Renal pelvis (tissue), 4 donors: ENCODE data around the gene FRY. TPM values are rescaled to one million over a fixed set of nuclear protein-coding genes. Genes with fewer than 3 reads are reported as not detected.

ENCODE experiments used
- DNase-seq: peaks from one replicate; pipeline ENCODE4 v3.0.0-alpha.2; 2013
- polyA plus RNA-seq, 3 donors: library from polyadenylated mRNA; unstranded; fragments of 120-200 nt; gene quantifications; one replicate each; pipeline ENCODE4 v1.2.1, GENCODE V29; 2013; ENCODE audit not compliant: insufficient read length in 3 of 3

Gene FRY
- polyA plus RNA-seq, 3 donors, result 51.2 to 69.5 (median 64.7) TPM

DNA sequence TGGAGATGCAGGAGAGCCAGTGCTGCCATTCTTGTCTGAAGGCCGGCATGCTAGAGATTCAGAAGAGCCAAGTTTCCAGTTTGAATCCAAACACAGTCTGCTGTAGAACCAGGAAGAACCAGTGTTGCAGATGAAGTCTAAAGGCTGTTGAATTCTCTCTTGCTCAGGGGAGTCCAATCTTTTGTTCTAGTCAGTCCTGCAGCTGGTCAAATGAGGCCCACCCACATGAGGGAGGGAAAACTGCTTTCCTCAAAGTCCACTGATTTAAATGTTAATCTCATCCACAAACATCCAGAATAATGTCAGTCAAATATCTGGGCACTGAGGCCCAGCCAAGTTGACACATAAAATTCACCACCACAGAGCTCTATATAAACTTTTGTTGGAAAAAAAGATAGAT, 136.6 kb downstream of the FRY start:
- DNase-seq, result no peak

DNA sequence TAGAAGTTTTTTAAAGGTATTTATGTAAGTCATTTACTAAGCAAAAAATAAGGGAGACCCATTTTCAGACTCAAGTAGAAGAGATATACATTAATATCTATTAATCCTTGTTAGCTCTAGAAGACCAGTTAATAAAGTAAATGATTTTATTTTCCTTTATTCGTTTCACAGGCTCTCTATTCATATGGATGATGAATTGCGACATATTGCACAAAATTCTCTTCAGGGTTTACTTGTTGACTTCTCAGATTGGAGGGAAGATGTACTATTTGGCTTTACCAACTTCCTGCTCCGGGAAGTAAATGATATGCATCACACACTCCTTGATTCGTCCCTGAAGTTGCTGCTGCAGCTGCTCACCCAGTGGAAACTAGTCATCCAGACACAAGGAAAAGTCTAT, 139.3 kb downstream of the FRY start:
- DNase-seq, result no peak

DNA sequence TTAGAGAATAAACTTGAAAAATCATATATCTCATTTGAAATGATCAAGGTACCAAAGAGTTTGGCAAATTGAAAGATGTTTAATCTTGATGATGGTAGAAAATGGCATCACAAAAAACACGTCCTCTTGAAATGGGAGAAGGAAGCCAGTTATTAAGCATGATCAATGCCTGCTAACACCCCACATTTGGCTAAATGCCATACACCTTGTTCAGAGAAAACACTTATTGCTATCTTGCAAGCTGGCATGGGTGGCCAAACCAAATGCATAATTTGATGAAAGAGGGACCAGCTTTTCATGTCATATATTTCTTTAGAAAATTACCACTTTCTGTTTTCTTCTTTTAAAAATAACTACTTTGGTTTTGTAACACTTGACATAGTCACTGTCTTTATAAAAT, 142.3 kb downstream of the FRY start:
- no peak for DNase-seq

DNA sequence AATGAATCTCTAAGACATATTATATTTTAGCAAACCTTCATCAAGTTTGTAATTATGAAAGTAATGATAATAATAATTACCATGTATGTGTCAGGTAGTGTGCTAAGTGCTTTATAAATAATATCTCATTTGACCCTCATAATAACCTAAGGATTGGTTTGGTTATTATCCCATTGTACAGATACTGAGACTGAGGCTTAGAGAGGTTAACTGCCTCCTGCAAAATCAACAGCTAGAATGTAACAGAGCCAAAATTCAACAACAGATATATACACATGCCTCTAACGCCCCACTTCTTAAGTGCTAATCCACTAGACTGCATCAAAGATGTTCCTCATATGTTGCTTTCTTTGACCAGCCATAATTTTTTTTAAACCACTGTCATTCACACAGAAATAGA, 142.8 kb downstream of the FRY start:
- no peak for DNase-seq

DNA sequence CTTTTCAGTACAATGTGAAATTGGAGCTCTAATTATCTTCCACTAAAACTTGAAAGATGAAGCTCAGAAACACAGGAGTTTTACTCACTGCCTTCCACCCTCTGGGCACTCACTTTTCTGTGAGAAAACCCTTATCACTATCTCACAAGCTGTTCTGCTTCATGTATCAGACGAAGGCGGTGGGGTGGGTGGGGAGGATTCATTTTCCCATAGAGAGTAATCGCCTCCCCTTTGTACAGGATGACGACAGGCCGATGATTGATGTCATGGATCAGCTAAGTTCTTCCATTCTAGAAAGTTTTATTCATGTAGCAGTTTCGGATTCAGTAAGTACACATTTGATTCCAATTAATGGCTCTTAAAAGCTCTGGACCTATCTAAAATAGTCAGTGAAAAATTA, 143.7 kb downstream of the FRY start:
- no peak for DNase-seq

DNA sequence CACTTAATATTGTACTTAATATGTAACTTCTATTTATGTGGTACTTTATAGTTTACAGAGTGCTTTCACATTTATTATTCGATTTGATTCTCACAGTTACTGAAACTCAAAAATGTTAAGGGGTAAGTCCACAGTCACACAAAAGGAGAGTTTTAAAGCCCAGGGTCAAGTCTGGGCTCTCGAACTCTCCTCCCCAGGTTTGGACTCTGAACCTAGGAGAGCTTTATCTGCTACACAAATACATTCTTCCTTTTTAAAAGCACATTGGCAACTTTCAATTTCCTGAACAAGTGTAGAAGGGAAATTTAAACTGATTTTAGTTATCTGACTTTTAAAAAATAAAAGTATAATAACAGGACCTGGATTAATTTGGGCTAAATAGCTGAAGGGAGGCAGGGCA, 144.4 kb downstream of the FRY start:
- no peak for DNase-seq

DNA sequence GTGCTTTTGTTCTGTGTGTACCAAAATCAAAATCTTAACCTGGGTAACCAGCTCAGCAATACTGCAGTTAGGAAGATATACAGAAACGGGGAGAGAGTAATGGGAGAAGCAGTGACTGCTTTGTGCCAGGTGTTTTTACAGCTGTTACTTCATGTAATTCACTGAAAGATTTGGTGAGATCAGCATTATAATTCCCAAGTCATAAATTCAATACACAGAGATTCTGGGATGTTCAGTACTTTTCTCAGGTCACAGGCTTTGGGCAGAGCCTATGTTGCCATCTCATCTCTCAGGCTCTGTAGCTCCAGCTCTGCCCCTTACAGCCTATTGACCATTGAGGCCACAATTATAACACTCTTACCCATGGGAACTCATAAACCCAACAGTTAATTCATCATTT, 145.1 kb downstream of the FRY start:
- DNase-seq, result no peak

DNA sequence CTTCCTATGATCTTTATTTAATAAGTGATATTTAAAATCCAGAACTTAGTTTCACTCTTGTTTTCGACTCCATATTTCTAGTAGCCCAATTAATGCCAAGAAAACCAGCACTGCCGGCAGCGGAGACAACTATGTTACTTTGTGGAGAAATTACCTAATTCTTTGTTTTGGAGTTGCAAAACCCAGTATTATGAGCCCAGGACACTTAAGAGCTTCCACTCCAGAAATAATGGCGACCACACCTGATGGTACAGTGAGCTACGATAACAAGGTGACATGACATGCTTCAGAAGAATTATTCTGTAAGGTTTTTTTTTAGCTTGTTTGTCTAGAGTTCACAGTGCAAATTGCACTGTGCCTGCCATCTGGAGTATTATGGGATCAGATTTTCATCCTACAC, 147.2 kb downstream of the FRY start:
- no peak for DNase-seq

DNA sequence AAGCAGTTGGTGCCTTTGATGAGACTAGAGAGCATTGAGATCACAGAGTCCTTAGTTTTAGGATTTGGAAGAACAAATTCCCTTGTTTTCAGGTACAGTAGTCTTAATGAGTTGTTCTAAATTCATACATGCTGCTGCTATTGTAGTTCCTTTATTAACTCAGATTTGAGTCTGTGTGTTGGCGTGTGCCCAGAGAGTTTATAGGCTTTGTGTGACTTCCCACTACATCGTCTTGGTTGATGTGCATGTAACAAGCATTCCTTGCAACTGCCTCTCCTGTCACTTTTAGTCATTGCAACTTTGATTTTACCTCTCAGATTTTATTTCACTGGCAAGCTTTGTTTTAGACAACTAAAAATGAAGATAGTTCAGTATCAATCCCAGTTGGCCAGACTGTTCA, 148.1 kb downstream of the FRY start:
- DNase-seq, result no peak

DNA sequence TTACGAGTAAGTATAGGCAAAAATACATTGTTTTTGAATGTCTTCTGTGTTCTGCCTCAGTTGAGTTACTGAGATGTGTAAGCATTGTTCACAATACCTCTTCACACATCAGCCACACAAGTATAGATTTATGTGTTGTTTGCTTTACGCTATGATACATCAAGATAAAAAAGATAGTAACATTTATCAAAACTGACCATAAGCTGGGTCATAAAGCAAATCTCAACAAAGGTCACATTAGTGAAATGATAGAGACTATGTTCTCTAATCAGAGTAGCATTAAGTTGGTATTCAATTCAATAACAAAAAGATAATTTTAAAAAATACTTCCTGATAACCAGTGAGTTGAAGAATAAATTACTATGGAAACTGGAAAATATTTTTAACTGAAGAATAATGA, 156.1 kb downstream of the FRY start:
- DNase-seq, result no peak

DNA sequence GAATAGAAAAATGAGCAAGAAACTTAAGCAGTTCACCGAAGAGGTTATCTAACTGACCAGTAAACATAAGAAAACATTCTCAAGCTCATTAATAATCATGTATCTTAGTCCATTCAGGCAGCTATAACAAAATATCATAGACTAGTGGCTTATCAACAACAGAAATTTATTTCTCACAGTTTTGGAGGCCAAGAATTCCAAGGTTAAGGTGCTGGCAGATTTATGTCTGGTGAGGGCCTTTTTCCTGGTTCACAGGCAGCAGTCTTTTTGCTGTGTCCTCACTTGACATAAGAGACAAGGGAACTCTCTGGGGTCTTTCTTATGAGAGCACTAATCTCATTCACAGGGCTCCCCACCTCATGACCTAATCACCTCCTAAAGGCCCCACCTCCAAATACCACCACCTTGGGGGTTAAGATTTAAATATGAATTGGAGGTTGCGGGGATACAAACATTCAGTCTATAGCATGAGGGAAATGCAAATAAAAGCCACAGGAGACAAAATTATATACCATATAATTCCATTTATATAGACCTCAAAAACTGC, 160.0 kb downstream of the FRY start:
- no peak for DNase-seq

DNA sequence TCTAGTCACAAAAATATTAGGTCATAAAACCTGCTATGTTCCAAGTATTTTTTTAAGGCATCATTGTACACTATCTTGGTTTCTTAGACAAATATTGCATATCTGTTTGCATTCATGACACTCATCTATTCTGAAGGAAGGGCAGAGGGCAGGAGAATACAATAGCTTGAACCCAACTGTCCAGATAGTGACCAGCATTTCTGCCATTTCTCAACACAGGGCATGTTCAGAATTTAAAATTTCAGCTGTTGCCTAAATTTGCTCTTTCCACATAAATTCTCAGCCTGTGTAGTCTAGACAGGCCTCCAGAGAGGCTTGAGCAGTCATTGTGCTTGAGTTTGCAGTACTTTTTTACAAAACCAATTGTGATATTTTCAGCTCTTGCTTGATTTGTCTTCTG, 164.1 kb downstream of the FRY start:
- no peak for DNase-seq

DNA sequence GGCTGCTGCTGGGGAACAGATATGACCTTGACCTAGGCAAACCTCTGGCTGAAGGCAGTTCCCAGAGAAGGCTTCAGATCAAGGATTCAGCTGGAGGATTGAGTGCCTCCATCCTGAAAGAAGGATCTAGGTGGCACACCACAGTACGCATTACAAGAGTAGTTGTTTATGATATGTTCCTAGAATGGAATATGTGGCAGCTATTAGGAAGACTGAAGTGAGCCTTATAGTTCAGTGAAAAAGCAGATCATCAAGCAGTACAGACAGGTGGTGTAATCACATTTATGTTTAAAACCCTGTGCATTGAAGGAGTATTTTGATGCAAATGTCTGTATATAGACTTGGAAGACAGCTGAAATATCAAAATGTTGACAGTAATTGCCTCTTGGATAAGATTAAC, 167.6 kb downstream of the FRY start:
- no peak for DNase-seq

DNA sequence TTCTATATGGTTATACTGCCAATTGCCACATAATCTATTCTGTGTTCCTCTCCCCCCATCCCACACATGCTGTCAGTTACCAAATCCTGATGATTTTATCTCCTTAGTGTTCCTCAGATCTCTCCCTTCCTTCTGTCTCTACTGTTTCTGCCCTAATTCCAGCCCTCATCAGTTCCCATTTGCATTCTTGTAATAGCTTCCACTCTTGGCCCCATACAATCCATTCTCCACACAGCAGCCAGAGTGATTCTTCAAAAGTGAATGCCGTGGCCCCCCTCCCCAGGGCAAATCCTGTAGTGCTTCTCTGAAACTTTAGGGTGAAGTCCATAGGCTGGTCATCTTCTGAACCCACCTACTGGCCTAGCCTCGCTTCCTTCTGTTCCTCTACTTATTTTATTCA, 169.2 kb downstream of the FRY start:
- DNase-seq, result no peak

DNA sequence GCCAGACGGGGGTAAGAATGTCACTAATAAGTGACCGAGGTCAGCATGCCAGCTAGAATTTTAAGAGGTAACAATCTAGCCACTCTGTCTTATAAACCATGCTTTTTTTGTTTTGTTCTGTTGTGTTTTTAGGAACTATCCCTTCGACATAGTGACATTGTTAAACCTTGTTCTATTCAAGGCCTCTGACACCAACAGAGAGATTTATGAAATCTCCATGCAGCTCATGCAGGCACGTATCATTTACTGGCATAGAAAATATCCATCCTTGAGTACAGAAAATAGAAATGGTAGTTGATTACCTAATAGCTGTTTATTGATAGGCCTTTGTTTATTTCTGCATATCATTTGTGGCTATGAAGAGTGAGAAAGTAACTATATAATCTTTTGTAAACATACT, 170.2 kb downstream of the FRY start:
- no peak for DNase-seq

DNA sequence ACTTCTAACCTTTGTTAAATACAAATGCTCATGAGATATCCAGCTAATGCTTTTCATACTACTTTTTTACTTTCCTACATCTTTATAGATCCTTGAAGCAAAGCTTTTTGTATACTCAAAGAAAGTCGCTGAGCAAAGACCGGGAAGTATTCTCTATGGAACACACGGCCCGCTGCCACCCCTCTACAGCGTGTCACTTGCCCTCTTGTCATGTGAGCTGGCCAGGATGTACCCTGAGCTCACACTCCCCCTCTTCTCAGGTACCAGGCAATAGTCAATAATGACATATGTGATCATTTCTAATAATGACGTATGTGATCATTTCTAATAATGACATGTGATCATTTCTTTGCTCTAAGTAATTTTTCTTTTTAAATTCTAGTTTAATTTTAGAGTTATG, 170.7 kb downstream of the FRY start:
- no peak for DNase-seq

DNA sequence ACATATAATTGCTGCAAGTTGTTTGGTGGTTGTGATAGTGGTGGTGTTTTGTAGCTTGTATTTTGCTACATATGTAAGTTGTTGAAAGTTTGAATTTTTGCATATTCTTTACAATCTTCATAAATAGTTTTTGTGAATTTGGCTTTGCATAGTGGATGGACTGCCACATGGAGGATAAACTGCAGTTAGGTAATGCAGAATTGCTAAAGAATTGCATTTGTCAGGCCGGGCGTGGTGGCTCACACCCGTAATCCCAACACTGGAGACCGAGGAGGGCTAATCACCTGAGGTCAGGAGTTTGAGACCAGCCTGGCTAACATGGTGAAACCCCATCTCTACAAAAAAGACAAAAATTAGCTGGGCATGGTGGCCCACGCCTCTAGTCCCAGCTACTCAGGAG, 171.6 kb downstream of the FRY start:
- DNase-seq, result no peak

DNA sequence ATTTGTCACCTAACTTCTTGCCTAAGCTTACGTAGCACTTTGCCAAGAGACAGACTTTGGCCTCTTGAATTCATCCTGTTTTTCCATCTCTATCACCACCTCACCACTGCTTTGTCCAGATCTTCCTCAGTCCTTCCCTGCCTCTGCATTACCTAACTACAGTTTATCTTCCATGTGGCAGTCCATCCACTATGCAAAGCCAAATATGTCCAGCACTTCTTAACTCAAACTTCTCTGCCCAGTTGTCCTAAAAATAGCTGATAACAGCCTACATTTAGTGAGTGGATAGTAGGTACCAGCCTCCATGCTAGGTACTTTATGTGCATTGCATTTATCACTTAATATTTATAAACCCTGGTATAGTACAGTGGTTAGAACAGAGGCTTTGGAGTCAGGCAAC, 172.2 kb downstream of the FRY start:
- DNase-seq, result no peak

DNA sequence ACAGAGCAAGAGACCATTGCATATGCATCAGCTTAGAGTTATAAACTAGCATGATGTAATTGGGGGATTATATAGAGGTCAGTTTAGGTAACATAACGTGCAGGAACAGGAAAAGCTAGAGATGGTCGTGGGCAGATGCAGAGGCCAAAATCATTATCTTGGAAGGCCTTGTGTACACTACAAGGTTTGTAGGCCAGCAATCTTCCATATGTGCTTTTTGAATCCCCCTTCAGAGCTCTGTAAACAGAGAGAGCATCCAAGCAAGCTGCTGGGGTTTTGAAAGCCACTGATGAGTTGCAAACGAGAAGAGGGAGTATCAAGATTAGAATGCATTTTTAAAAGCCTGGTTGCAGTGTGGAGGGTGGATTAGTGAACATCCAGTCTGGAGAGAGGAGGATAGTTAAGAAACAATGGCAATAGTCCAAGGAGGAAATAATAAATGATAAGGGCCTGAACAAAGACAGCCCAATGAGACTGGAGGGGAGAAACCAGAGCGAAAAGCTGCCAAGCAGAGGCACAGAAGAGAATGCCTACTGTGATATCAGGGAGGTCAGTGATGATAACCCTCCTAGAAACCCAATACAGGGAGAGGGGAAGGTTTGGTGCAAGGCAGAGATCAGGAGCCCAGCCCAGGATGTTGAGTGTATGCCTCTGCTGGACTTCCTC, 174.0 kb downstream of the FRY start:
- no peak for DNase-seq

DNA sequence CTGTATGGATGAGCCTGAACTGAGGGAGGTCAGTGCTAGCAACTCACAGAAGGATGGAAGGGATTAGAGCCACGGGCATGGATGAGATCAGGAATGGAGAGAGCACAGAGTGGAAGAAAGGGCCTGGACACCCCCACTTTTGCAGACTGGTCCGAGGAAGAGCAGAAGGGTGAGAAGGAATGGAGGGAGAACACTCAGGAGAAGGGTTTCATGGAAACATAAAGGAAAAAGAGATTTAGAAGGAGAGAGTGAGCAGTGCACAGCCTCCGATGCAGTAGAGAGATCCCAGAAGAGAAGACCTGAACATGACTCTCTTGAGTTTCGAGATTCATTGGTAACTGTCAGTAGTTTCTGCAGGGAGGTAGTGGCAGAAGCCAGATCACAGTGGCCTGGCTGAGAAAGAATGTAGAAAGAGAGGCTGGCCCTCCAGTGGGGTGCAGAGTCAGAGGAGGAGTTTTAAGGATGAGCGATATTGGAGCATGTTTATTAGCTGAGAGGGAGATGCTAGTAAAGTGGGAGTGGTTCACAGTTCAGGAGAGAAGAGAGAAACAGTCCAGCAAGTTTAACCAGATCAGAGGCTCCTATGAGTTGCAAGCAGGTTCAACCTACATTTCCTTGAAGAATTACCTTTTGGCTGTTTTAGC, 174.6 kb downstream of the FRY start:
- no peak for DNase-seq

DNA sequence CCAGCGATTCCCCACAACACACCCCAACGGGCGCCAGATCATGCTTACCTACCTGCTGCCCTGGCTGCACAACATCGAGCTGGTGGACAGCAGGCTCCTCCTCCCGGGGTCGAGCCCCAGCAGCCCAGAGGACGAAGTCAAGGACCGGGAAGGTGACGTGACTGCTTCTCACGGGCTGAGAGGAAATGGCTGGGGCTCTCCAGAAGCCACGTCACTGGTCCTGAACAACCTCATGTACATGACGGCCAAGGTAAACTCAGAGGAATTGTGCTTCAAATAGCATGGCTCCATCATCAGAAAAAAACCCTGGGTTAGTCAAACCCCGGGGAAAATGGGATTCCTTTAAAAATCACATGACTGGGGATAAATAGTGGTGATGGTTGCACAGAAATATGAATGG, 177.3 kb downstream of the FRY start:
- DNase-seq, result no peak

DNA sequence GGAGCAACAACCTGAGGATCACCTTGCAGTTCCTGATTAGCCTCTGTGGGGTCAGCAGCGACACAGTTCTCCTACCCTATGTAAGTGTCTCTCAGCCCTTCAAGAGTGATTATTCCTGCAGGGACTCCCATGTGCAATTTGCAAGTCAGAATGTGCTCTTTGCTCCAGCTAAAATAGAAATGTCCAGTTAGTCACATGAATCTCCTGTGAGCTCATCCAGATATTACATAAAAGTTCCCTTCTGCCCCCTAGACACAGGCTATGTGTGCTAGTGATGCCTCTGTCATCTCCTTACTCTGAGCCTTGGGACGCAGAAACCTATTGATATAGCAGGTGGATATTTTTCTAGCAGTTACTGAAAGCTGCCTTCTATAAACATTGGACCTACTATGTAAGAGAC, 178.1 kb downstream of the FRY start:
- DNase-seq, result no peak

DNA sequence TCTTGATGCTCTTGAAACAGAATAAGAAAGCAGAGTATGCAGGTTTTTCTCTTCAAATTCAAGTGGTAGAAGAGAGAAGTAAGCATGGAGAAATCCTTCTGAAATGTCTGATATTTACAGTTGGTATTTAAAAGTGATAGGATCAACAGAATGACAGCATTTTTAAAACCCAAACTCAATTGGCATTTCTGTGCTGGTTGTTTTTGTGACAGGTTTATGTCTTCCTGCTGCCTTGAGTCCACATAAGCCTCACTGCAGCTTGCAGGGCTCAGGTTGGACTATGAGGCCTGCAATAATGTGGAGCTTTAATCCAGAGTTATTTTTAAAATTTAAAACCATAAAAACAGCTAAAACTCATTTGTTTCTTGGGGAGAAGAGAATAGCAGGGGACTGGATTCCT, 178.5 kb downstream of the FRY start:
- DNase-seq, result no peak

DNA sequence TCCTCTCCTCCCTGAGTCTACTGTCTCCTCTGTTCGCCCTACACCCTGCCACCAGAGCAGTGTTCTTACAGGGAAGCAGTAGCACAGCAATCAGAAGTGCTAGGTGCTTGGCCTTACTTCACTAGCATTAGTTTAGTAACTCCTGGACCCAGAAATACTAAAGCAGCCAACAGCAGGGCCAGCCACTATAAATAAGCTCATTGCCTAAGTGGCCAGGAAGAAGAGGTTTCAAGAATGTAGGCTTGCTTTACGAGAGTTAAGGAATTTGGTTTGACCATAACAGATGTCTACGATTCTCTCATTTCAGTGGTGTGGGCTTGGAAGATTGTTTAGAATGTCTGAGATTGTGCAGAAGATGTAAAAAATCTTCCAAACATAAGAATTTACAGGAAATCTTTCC, 180.2 kb downstream of the FRY start:
- DNase-seq, result no peak
